ENCODE data around the gene BRD2. TPM values are rescaled to one million over a fixed set of nuclear protein-coding genes. Genes with fewer than 3 reads are reported as not detected.
"Not testable (repeated sequence)": the region's sequence is repeated elsewhere in the genome, so short reads cannot be mapped to it uniquely, and the experiment has no call there.

Gene BRD2
- total RNA-seq, 4 donors from 2014 or later = 110 to 152 (median 132) TPM

DNA sequence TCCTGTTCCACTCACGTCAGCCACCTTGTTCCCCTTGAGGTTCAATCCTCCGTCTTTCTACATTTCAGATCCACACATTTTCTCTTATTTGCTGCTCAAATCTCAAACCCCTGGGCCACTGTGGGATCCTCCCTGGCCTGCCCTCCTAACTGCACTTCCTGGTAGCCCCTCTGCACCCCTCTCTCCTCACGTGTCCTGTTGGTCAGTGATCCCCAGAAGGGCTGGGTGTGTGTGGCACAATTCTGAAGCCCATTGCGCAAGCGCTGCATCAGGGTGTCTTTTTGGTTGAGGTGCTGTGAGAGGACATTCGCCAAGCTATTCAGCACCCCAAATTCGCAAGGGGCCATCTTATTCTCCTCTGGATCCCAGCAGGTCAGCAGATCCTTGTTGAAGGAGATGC is 29.9 kb upstream of the BRD2 start:
- no peak overlapping the region for H3K4me3 ChIP-seq
- intact Hi-C loops (cut with DNase I) = loop anchor here (10.0 kb wide), 1 partner anchor 54 kb away; no protein-coding TSS in a partner anchor
- no peaks in the 10 kb centered on the region for H3K9me3 ChIP-seq
- DNase-seq = no peak
- no peak for TF ChIP-seq POLR2A (IDR thresholded peaks at IDR 0.05)
- TF ChIP-seq, protein P1, sequence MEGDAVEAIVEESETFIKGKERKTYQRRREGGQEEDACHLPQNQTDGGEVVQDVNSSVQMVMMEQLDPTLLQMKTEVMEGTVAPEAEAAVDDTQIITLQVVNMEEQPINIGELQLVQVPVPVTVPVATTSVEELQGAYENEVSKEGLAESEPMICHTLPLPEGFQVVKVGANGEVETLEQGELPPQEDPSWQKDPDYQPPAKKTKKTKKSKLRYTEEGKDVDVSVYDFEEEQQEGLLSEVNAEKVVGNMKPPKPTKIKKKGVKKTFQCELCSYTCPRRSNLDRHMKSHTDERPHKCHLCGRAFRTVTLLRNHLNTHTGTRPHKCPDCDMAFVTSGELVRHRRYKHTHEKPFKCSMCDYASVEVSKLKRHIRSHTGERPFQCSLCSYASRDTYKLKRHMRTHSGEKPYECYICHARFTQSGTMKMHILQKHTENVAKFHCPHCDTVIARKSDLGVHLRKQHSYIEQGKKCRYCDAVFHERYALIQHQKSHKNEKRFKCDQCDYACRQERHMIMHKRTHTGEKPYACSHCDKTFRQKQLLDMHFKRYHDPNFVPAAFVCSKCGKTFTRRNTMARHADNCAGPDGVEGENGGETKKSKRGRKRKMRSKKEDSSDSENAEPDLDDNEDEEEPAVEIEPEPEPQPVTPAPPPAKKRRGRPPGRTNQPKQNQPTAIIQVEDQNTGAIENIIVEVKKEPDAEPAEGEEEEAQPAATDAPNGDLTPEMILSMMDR (IDR thresholded peaks at IDR 0.05) = no peak
- no peak overlapping the region for H3K27ac ChIP-seq
- H3K36me3 ChIP-seq = no peaks in the 10 kb centered on the region
- peaks cover 0 to 37% (median 23%) of the 10 kb centered on the region in 3 donors for H3K4me1 ChIP-seq
- peaks cover 0 to 12% (median 0%) of the 10 kb centered on the region in 4 donors for H3K27me3 ChIP-seq
- WGBS, 2 donors = 69 to 92% methylated on average over 3 to 7 of the region's 7 CpGs

DNA sequence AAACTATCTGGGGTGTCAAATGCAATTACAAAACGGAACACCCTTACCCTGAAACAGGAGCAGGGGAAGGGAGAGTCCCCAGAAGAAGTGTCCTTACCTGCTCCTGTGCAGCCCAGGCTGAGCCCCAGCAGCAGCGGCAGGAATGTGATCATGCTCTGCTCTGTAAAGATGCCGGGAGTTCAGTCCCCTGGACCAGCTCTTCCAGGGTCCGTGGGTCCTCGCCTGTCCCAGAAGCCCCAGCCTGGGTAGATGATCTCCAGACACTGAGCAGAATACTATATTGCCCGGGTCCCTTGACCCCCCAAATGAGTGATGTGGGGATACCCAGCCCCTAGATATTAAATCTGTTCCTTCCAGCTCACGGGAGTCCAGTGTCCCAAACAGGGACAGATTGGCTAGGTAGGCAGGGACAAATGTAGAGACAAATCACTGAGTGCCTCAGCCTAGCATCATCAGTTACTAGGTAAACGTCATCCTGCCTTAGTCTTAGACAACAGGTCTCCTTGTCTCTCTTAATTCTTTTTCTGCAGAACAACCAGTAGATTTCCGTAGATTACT is 27.7 kb upstream of the BRD2 start, which contains the start of gene HLA-DMB:
TSS of gene HLA-DMB (minus strand) at position 373 of the 558 bp plus-strand sequence. CDS start at position 152, 221 bp downstream.
- Histone ChIP-seq H3K9me3 (no peaks in the 10 kb centered on the region), H3K36me3 (no peaks in the 10 kb centered on the region), H3K4me1 (peaks cover 0 to 27% (median 14%) of the 10 kb centered on the region in 3 donors), H3K27ac (peak within 1 kb of the TSS; percentile 55 to 90 (median 76)), H3K27me3 (peaks cover 0 to 12% (median 0%) of the 10 kb centered on the region in 4 donors), H3K4me3 (peak within 1 kb of the TSS; percentile 23 to 71 (median 43))
- TF ChIP-seq, protein P1 (IDR thresholded peaks at IDR 0.05) = no peak
- TF ChIP-seq POLR2A (IDR thresholded peaks at IDR 0.05) = peak in 1 of 4 donors; percentile 67
- no peak for DNase-seq
- intact Hi-C loops (cut with DNase I) = loop anchor here (5.0 kb wide), 1 partner anchor 42 kb away; no protein-coding TSS in a partner anchor
- 15 to 18% methylated on average over 6 of the region's 9 CpGs for WGBS, 2 donors

DNA sequence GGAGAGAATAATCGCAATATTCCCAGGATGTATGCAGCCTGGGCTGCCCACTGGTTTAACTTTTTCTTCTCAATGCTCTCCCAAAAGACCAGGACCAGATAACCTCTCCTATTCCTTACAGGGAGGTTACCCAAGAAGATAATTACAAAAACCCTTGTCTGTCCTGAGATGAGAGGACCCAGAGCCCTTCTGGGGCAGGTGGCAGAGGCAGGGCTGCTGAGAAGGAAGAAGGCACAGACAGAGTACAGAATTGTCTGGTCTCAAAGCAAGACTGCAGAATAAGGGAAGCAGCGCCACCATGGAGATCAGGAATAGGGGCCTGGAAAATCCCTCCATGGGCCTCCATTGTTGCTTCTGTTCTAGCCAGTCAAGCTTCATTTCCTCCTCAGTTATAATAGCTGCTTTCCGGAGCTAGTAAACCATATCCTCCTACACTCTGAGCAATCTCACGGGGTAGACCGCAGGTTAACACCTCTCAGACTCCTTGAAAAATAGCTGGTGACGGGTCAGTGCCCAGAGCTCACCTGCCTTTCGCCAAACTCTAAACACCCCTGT is 27.1 kb upstream of the BRD2 start:
- H3K9me3 ChIP-seq = no peaks in the 10 kb centered on the region
- 36 to 43% methylated on average over 7 of the region's 7 CpGs for WGBS, 2 donors
- peaks cover 0 to 10% (median 0%) of the 10 kb centered on the region in 4 donors for H3K27me3 ChIP-seq
- H3K4me3 ChIP-seq = peak overlapping the region in 3 of 4 donors; percentile 41 to 71 (median 45)
- no peaks in the 10 kb centered on the region for H3K36me3 ChIP-seq
- peaks cover 0 to 27% (median 14%) of the 10 kb centered on the region in 3 donors for H3K4me1 ChIP-seq
- no peak for TF ChIP-seq POLR2A (IDR thresholded peaks at IDR 0.05)
- TF ChIP-seq, protein P1 (IDR thresholded peaks at IDR 0.05) = no peak
- intact Hi-C loops (cut with DNase I) = loop anchor here (5.0 kb wide), 1 partner anchor 41 kb away; no protein-coding TSS in a partner anchor
- peak overlapping the region; percentile 55 to 90 (median 76) for H3K27ac ChIP-seq
- DNase-seq = no peak

DNA sequence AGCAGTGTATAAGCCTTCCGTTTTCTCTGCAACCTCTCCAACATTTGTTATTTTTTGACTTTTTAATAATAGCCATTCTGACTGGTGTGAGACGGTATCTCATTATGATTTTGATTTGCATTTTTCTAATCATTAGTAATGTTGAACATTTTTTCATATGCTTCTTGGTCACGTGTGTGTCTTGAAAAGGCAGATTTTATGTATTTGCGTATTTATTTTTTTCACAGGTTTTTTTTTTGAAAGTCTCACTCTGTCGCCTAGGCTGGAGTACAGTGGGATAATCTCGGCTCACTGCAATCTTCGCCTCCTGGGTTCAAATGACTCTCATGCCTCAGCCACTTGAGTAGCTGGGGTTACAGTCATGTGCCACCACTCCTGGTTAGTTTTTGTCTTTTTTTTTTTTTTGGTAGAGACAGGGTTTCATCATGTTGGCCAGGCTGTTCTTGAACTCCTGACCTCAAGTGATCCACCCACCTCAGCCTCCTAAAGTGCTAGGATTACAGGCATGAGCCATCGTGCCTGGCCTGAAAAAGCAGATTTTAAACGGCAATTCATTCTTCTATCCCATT is 25.8 kb upstream of the BRD2 start:
- H3K9me3 ChIP-seq, H3K36me3 ChIP-seq, H3K27ac ChIP-seq, H3K27me3 ChIP-seq, H3K4me3 ChIP-seq, DNase-seq: not testable (repeated sequence)
- 83 to 91% methylated on average over 9 of the region's 9 CpGs for WGBS, 2 donors
- peaks cover 0 to 27% (median 14%) of the 10 kb centered on the region in 3 donors for H3K4me1 ChIP-seq
- intact Hi-C loops (cut with DNase I) = loop anchor here (5.0 kb wide), 1 partner anchor 40 kb away; no protein-coding TSS in a partner anchor

DNA sequence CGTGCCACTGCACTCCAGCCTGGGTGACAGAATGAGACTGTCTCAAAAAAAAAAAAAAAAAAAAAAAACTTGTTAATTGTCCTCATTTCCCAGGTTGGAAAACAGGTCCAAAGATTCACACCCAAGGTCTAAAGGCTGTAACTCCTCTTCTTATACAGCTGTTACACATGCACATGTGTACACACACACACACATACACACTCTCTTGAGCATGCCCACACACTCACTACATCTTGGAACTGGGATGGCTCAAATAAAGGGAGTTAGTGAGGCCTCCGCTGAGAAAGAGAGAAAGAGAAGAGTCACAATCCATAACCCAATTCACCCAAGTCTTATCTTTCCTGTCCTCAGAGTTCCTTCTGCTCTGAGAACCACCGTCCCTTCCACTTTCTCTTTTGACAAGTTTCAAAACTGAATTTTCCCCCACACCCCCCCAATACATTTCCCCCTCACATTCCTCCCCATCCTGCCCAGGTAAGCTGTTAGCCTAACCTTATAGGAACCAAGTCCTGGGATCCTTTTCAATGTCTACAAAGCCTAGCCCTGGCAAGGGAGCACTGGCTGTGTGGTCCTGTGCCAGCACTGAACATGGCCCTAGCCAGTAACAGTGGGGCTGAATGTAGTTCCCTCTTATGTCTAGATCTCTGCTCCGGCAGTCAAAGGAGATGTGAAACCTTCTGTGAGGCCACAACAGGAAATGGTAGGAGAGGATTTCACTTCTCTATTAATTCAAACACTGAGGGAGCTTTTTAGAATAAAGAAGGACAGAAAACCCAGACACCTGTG is 24.3 kb upstream of the BRD2 start:
- Histone ChIP-seq H3K4me3 (peak overlapping the region in 1 of 4 donors; percentile 38), H3K27me3 (peaks cover 0 to 5% (median 0%) of the 10 kb centered on the region in 4 donors), H3K27ac (peak overlapping the region in 2 of 4 donors; percentile 53 to 72), H3K9me3 (no peaks in the 10 kb centered on the region), H3K4me1 (peaks cover 0 to 27% (median 14%) of the 10 kb centered on the region in 3 donors), H3K36me3 (no peaks in the 10 kb centered on the region)
- peak in 1 of 4 donors; percentile 50 for TF ChIP-seq POLR2A (IDR thresholded peaks at IDR 0.05)
- TF ChIP-seq, protein P1 (IDR thresholded peaks at IDR 0.05) = no peak
- DNase-seq = no peak
- 58 to 63% methylated on average over 4 of the region's 4 CpGs for WGBS, 2 donors
- intact Hi-C loops (cut with DNase I) = loop anchor here (5.0 kb wide), 1 partner anchor 38 kb away; no protein-coding TSS in a partner anchor

Measured in esophagus squamous epithelium (tissue), 5 donors.